Tibial artery (tissue), 4 donors: ENCODE data around the gene EGFLAM.

Source experiments
- DNase-seq, 2 donors: peaks; one replicate each; pipeline ENCODE4 v3.0.0-alpha.2; 2019
- H3K27ac ChIP-seq, 2 donors: fragments of 200-600 bp; sonication (generic) in 1 of 2; 1 replicate in 1 of 2; 2 replicates in 1 of 2; pipeline ENCODE4 v1.5.1; 2018 to 2019; ENCODE audit warnings: mild to moderate bottlenecking in 1 of 2
- H3K27me3 ChIP-seq, 2 donors: fragments of 200-600 bp; sonication (generic) in 1 of 2; one replicate each; pipeline versions ENCODE4 v1.5.1 to v1.6.0; 2016 to 2019
- H3K36me3 ChIP-seq, 3 donors: fragments of 200-600 bp; sonication (generic) in 2 of 3; one replicate each; pipeline ENCODE4 v1.5.1; 2016 to 2019; ENCODE audit warnings: mild to moderate bottlenecking in 2 of 3
- H3K4me1 ChIP-seq, 4 donors: fragments of 200-600 bp; sonication (generic) in 2 of 4; 1 replicate in 3 of 4; 2 replicates in 1 of 4; pipeline ENCODE4 v1.5.1; 2016 to 2019
- H3K4me3 ChIP-seq, 2 donors: fragments of 200-600 bp; sonication (generic) in 1 of 2; 1 replicate in 1 of 2; 2 replicates in 1 of 2; pipeline ENCODE4 v1.5.1; 2018 to 2019; ENCODE audit warnings: mild to moderate bottlenecking in 2 of 2
- H3K9me3 ChIP-seq, 3 donors: fragments of 200-600 bp; sonication (generic) in 1 of 3; one replicate each; pipeline ENCODE4 v1.5.1; 2016 to 2019
- CTCF ChIP-seq, 2 experiments: fragments of 200-600 bp in 1 of 2; fragments of 450-650 bp in 1 of 2; IDR thresholded peaks; one replicate each; pipeline ENCODE4 v1.5.1; 2017 to 2019; ENCODE audit warnings: antibody characterized with exemption in 2 of 2, mild to moderate bottlenecking in 1 of 2, moderate library complexity in 1 of 2
- intact Hi-C: fragments of 100-400 bp; cut with DNase I; formaldehyde crosslinking; loops from one replicate; pipeline ENCODE4 v1.15.0; 2023; ENCODE audit warnings: low total_unique reads

Gene EGFLAM

GRCh38 chr5:38291355-38291754 lies 33.0 kb downstream of the EGFLAM start:
- intact Hi-C loops: no loop called here
- no peak overlapping the region for H3K4me3 ChIP-seq
- H3K27ac ChIP-seq: no peak overlapping the region
- no peak for TF ChIP-seq CTCF (IDR thresholded peaks at IDR 0.05)
- H3K27me3 ChIP-seq: no peaks in the 10 kb centered on the region
- H3K4me1 ChIP-seq: no peaks in the 10 kb centered on the region
- DNase-seq: no peak
- H3K36me3 ChIP-seq: no peaks in the 10 kb centered on the region
- no peaks in the 10 kb centered on the region for H3K9me3 ChIP-seq

GRCh38 chr5:38292228-38292627 lies 33.9 kb downstream of the EGFLAM start:
- TF ChIP-seq CTCF (IDR thresholded peaks at IDR 0.05): no peak
- Histone ChIP-seq H3K27ac (no peak overlapping the region), H3K27me3 (no peaks in the 10 kb centered on the region), H3K9me3 (no peaks in the 10 kb centered on the region), H3K4me1 (no peaks in the 10 kb centered on the region), H3K36me3 (no peaks in the 10 kb centered on the region), H3K4me3 (no peak overlapping the region)
- no peak for DNase-seq
- intact Hi-C loops: no loop called here

GRCh38 chr5:38295751-38296150 lies 37.4 kb downstream of the EGFLAM start:
- no peak for DNase-seq
- intact Hi-C loops: no loop called here
- Histone ChIP-seq H3K36me3 (no peaks in the 10 kb centered on the region), H3K4me3 (no peak overlapping the region), H3K9me3 (no peaks in the 10 kb centered on the region), H3K27me3 (no peaks in the 10 kb centered on the region), H3K27ac (no peak overlapping the region), H3K4me1 (no peaks in the 10 kb centered on the region)
- TF ChIP-seq CTCF (IDR thresholded peaks at IDR 0.05): no peak

GRCh38 chr5:38297830-38298608 lies 39.7 kb downstream of the EGFLAM start:
- Histone ChIP-seq H3K4me3 (no peak overlapping the region), H3K9me3 (no peaks in the 10 kb centered on the region), H3K27me3 (no peaks in the 10 kb centered on the region), H3K36me3 (no peaks in the 10 kb centered on the region), H3K27ac (no peak overlapping the region), H3K4me1 (no peaks in the 10 kb centered on the region)
- DNase-seq: no peak
- TF ChIP-seq CTCF (IDR thresholded peaks at IDR 0.05): no peak
- intact Hi-C loops: no loop called here

GRCh38 chr5:38299585-38299984 lies 41.2 kb downstream of the EGFLAM start:
- Histone ChIP-seq H3K27ac (no peak overlapping the region), H3K27me3 (no peaks in the 10 kb centered on the region), H3K4me1 (no peaks in the 10 kb centered on the region), H3K36me3 (no peaks in the 10 kb centered on the region), H3K4me3 (no peak overlapping the region), H3K9me3 (peaks cover 0 to 8% (median 0%) of the 10 kb centered on the region in 3 donors)
- intact Hi-C loops: no loop called here
- DNase-seq: no peak
- TF ChIP-seq CTCF (IDR thresholded peaks at IDR 0.05): no peak
